Caco-2 (cell line): ENCODE data around the gene ANXA8. TPM values are rescaled to one million over a fixed set of nuclear protein-coding genes. Genes with fewer than 3 reads are reported as not detected.
A peak's percentile ranks its signal among the peaks of the same experiment; 100 is the strongest.

Experiments used
- BruUV-seq: library from RNA; stranded (reverse); fragments of 400-500 nt; replicated peaks from 2 replicates; lab custom pipeline; 2021; lab: Mats Ljungman, UMichigan
- CTCF ChIA-PET: fragments of 300-600 bp; sonication (Branson Sonifier 250); formaldehyde crosslinking; loops from one replicate; lab custom pipeline; 2022; ENCODE audit warnings: antibody characterized with exemption; lab: Charles Lee
- POLR2A ChIA-PET: fragments of 300-600 bp; sonication (Branson Sonifier 250); formaldehyde crosslinking; loops from one replicate; lab custom pipeline; 2022; ENCODE audit warnings: antibody characterized with exemption; lab: Charles Lee
- DNase-seq, 2 experiments: peaks; one replicate each; pipeline versions ENCODE4 v3.0.0 to v3.0.0-alpha.2; 2020 to 2022
- H3K27me3 ChIP-seq: replicated peaks from 2 replicates; pipeline ENCODE4 v1.6.0; 2011; ENCODE audit warnings: low read length; ENCODE audit not compliant: control insufficient read depth, insufficient read depth
- H3K36me3 ChIP-seq: 2 replicates; pipeline ENCODE4 v1.5.1; 2011; ENCODE audit warnings: low read length; ENCODE audit not compliant: control insufficient read depth, insufficient read depth
- H3K4me1 ChIP-seq: fragments of 250-450 bp; sonication (Bioruptor Pico); 2 replicates; pipeline ENCODE4 v1.5.1; 2020; ENCODE audit warnings: mild to moderate bottlenecking
- H3K4me3 ChIP-seq: 2 replicates; pipeline ENCODE4 v1.5.1; 2011; ENCODE audit warnings: low read depth, mild to moderate bottlenecking, control low read depth, low read length
- H3K9me3 ChIP-seq: fragments of 250-450 bp; sonication (Bioruptor Pico); 2 replicates; pipeline ENCODE4 v1.5.1; 2020; ENCODE audit warnings: mild to moderate bottlenecking, moderate library complexity
- H3K27ac Mint-ChIP-seq: one replicate; pipeline ENCODE4 v1.8.0; 2022; ENCODE audit warnings: mixed read lengths; ENCODE audit not compliant: unreplicated experiment
- H3K27me3 Mint-ChIP-seq: one replicate; pipeline ENCODE4 v1.8.0; 2022; ENCODE audit warnings: mixed read lengths; ENCODE audit not compliant: insufficient read depth, unreplicated experiment
- H3K36me3 Mint-ChIP-seq: one replicate; pipeline ENCODE4 v1.8.0; 2022; ENCODE audit warnings: mild to moderate bottlenecking, mixed read lengths; ENCODE audit not compliant: insufficient read depth, unreplicated experiment
- H3K4me1 Mint-ChIP-seq: one replicate; pipeline ENCODE4 v1.8.0; 2022; ENCODE audit warnings: low read depth, mixed read lengths; ENCODE audit not compliant: unreplicated experiment
- H3K4me3 Mint-ChIP-seq: one replicate; pipeline ENCODE4 v1.8.0; 2022; ENCODE audit warnings: mild to moderate bottlenecking, moderate library complexity, mixed read lengths; ENCODE audit not compliant: unreplicated experiment
- H3K9me3 Mint-ChIP-seq: one replicate; pipeline ENCODE4 v1.8.0; 2022; ENCODE audit warnings: mixed read lengths; ENCODE audit not compliant: unreplicated experiment
- intact Hi-C: fragments of 100-400 bp; cut with micrococcal nuclease; formaldehyde crosslinking; loops from one replicate; pipeline ENCODE4 v1.10.0; 2022; ENCODE audit not compliant: unreplicated experiment
- total RNA-seq: library from RNA; stranded (reverse); gene quantifications from 2 replicates; pipeline ENCODE4 v1.2.3, GENCODE V29; 2022
- TF ChIP-seq, protein P1 (sequence below), 2 experiments: fragments of 200-600 bp in 1 of 2; IDR thresholded peaks; 1 replicate in 1 of 2; 2 replicates in 1 of 2; pipeline versions ENCODE4 v1.5.1 to v1.8.0; 2011 to 2022; ENCODE audit warnings: antibody characterized with exemption in 1 of 2, control low read depth in 1 of 2, inconsistent platforms in 1 of 2, low read depth in 1 of 2, low read length in 1 of 2, mild to moderate bottlenecking in 1 of 2, moderate library complexity in 1 of 2; ENCODE audit not compliant: insufficient read depth in 1 of 2, severe bottlenecking in 1 of 2, unreplicated experiment in 1 of 2

The ANXA8 gene
- total RNA-seq, 1 experiment from 2014 or later, result 20.9 TPM

DNA sequence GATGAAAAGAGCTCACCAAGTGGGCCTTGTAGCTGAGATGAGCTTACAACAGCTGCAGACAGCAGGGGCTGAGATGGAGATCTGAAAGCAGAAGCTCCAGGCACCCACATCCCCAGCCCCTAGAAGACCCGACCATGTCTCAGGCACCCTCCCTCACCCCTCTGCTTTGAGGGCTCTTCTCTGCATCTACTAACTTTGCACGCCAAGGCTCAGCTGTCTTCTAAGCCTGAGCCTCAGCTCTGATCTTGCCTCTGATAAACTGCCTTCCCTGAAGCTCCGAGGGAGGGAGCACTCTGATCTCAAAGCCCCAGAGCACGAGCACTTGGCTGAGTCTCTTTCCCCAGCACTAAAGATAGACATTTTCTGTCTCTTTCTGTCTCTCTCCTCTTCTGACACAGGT, 42.0 kb downstream of the ANXA8 start:
- Mint-ChIP-seq H3K4me3 (no peak overlapping the region), H3K9me3 (peaks cover 12% of the 10 kb centered on the region), H3K27ac (peak overlapping the region; percentile 2), H3K4me1 (peaks cover 13% of the 10 kb centered on the region), H3K27me3 (no peaks in the 10 kb centered on the region), H3K36me3 (peaks cover 6% of the 10 kb centered on the region)
- Histone ChIP-seq H3K27me3 (no peaks in the 10 kb centered on the region), H3K4me1 (peaks cover 8% of the 10 kb centered on the region), H3K36me3 (no peaks in the 10 kb centered on the region), H3K4me3 (no peak overlapping the region), H3K9me3 (peaks cover 20% of the 10 kb centered on the region)
- POLR2A ChIA-PET, result no interaction called here
- BruUV-seq, result no TSS peak
- TF ChIP-seq, protein P1, sequence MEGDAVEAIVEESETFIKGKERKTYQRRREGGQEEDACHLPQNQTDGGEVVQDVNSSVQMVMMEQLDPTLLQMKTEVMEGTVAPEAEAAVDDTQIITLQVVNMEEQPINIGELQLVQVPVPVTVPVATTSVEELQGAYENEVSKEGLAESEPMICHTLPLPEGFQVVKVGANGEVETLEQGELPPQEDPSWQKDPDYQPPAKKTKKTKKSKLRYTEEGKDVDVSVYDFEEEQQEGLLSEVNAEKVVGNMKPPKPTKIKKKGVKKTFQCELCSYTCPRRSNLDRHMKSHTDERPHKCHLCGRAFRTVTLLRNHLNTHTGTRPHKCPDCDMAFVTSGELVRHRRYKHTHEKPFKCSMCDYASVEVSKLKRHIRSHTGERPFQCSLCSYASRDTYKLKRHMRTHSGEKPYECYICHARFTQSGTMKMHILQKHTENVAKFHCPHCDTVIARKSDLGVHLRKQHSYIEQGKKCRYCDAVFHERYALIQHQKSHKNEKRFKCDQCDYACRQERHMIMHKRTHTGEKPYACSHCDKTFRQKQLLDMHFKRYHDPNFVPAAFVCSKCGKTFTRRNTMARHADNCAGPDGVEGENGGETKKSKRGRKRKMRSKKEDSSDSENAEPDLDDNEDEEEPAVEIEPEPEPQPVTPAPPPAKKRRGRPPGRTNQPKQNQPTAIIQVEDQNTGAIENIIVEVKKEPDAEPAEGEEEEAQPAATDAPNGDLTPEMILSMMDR (IDR thresholded peaks at IDR 0.05; ENCODE audit: insufficient read depth in 1 of 2, low read depth in 1 of 2, low read length in 1 of 2, severe bottlenecking in 1 of 2, unreplicated experiment in 1 of 2), result no peak
- CTCF ChIA-PET, result interaction anchor here (0.8 kb wide), 1 partner anchor 35 kb away, joined by 3 read pairs; no protein-coding TSS in a partner anchor
- intact Hi-C loops, result no loop called here
- no peak for DNase-seq

- peaks cover 8% of the 10 kb centered on the region for H3K4me1 ChIP-seq
- no peak overlapping the region for H3K4me3 Mint-ChIP-seq
- DNase-seq, result no peak
- intact Hi-C loops, result no loop called here
- ChIA-PET POLR2A (no interaction called here), CTCF (interaction anchor here (1.6 kb wide), 1 partner anchor 37 kb away, joined by 4 read pairs; no protein-coding TSS in a partner anchor)
- H3K4me3 ChIP-seq, result no peak overlapping the region
- H3K27ac Mint-ChIP-seq, result no peak overlapping the region
- peaks cover 19% of the 10 kb centered on the region for H3K9me3 Mint-ChIP-seq
- peaks cover 13% of the 10 kb centered on the region for H3K4me1 Mint-ChIP-seq
- peaks cover 10% of the 10 kb centered on the region for H3K9me3 ChIP-seq
- peaks cover 6% of the 10 kb centered on the region for H3K36me3 Mint-ChIP-seq
- no TSS peak for BruUV-seq
- H3K27me3 ChIP-seq, result no peaks in the 10 kb centered on the region
- H3K36me3 ChIP-seq, result no peaks in the 10 kb centered on the region
- H3K27me3 Mint-ChIP-seq, result no peaks in the 10 kb centered on the region
- TF ChIP-seq, protein P1 (IDR thresholded peaks at IDR 0.05; ENCODE audit: insufficient read depth in 1 of 2, low read depth in 1 of 2, low read length in 1 of 2, severe bottlenecking in 1 of 2, unreplicated experiment in 1 of 2), result peak; percentile 23 to 31
Observed at GRCh38 chr10:47440207-47440606, 43.7 kb downstream of the ANXA8 start.

GRCh38 chr10:47438857-47439474, 44.9 kb downstream of the ANXA8 start:
- no TSS peak for BruUV-seq
- CTCF ChIA-PET, result interaction anchor here (0.9 kb wide), 2 partner anchors 77 to 85 kb away, joined by 3 read pairs; no protein-coding TSS in a partner anchor
- peak; percentile 85 for DNase-seq

More at GRCh38 chr10:47438857-47439474, 44.9 kb downstream of the ANXA8 start:
- H3K4me3 ChIP-seq, result no peak overlapping the region
- H3K9me3 ChIP-seq, result peaks cover 16% of the 10 kb centered on the region; the same call in 1 of the 2 replicates
- TF ChIP-seq, protein P1 (IDR thresholded peaks at IDR 0.05; ENCODE audit: insufficient read depth in 1 of 2, low read depth in 1 of 2, low read length in 1 of 2, severe bottlenecking in 1 of 2, unreplicated experiment in 1 of 2), result peak; percentile 87 to 93
- H3K36me3 Mint-ChIP-seq, result peaks cover 6% of the 10 kb centered on the region
- no peaks in the 10 kb centered on the region for H3K27me3 Mint-ChIP-seq
- H3K27me3 ChIP-seq, result no peaks in the 10 kb centered on the region
- peaks cover 8% of the 10 kb centered on the region for H3K4me1 ChIP-seq
- no peak overlapping the region for H3K4me3 Mint-ChIP-seq
- peaks cover 24% of the 10 kb centered on the region for H3K9me3 Mint-ChIP-seq
- H3K27ac Mint-ChIP-seq, result peak overlapping the region; percentile 8
- POLR2A ChIA-PET, result no interaction called here
- no peaks in the 10 kb centered on the region for H3K36me3 ChIP-seq
- peaks cover 13% of the 10 kb centered on the region for H3K4me1 Mint-ChIP-seq
- intact Hi-C loops, result loop anchor here (2.0 kb wide), 4 partner anchors 20 to 84 kb away; no protein-coding TSS in a partner anchor
